GM12878 (cell line): Measurements from ENCODE around the gene PRR16. TPM values are rescaled to one million over a fixed set of nuclear protein-coding genes. Genes with fewer than 3 reads are reported as not detected.

Experiments used
- ATAC-seq: fragments of 200-7000 bp; cut with Tn5 transposase; 3 replicates; pipeline ENCODE4 v1.9.1; 2020; ENCODE audit warnings: mild to moderate bottlenecking, moderate library complexity
- BruUV-seq: library from RNA; stranded (reverse); fragments of 400-500 nt; replicated peaks from 2 replicates; lab custom pipeline; 2021; lab: Mats Ljungman, UMichigan
- CTCF ChIA-PET: fragments of 300-600 bp; sonication (Branson Sonifier 250); formaldehyde crosslinking; extraction: SDS; loops from one replicate; lab custom pipeline; 2021; ENCODE audit warnings: inconsistent platforms; lab: Yijun Ruan, JAX
- POLR2A ChIA-PET: fragments of 350-600 bp; formaldehyde crosslinking; extraction: SDS; loops from one replicate; lab custom pipeline; 2021; ENCODE audit warnings: inconsistent platforms; lab: Charles Lee
- RAD21 ChIA-PET: fragments of 300-600 bp; sonication (Branson Sonifier 250); formaldehyde crosslinking; loops from one replicate; lab custom pipeline; 2023; ENCODE audit warnings: antibody characterized with exemption; ENCODE audit not compliant: unreplicated experiment; lab: Charles Lee
- SMC1A ChIA-PET: fragments of 300-600 bp; sonication (Branson Sonifier 250); formaldehyde crosslinking; loops from one replicate; lab custom pipeline; 2023; ENCODE audit not compliant: unreplicated experiment, uncharacterized antibody; lab: Charles Lee
- DNase-seq: peaks from one replicate; pipeline ENCODE4 v3.0.0-alpha.2; 2011; ENCODE audit warnings: low read depth, low spot score
- FAIRE-seq: peaks from 3 replicates; lab custom pipeline; 2011; peaks lifted over from hg19 to GRCh38; lab: Jason Lieb, UNC
- H2AFZ ChIP-seq: 2 replicates; pipeline ENCODE4 v1.6.0; 2011; ENCODE audit warnings: low read depth, low read length, control low read depth; ENCODE audit not compliant: control insufficient read depth
- H3K27ac ChIP-seq: 2 replicates; pipeline ENCODE4 v1.5.1; 2011; ENCODE audit warnings: control low read depth; ENCODE audit not compliant: control insufficient read depth, insufficient read depth
- H3K27me3 ChIP-seq, 2 experiments: replicated peaks in 1 of 2; 2 replicates each; pipeline versions ENCODE4 v1.6.0 to v1.6.1; 2011; ENCODE audit warnings: low read length in 1 of 2; ENCODE audit not compliant: control insufficient read depth in 2 of 2, insufficient read depth in 2 of 2
- H3K36me3 ChIP-seq, 2 experiments: 2 replicates each; pipeline ENCODE4 v1.5.1; 2011; ENCODE audit warnings: low read length in 1 of 2; ENCODE audit not compliant: control insufficient read depth in 2 of 2, insufficient read depth in 2 of 2
- H3K4me1 ChIP-seq: 2 replicates; pipeline ENCODE4 v1.6.1; 2011; ENCODE audit warnings: mild to moderate bottlenecking, low read length, moderate library complexity, mixed read lengths; ENCODE audit not compliant: control insufficient read depth, insufficient read depth
- H3K4me2 ChIP-seq: 2 replicates; pipeline ENCODE4 v1.6.0; 2011; ENCODE audit warnings: control low read depth; ENCODE audit not compliant: control insufficient read depth, insufficient read depth
- H3K4me3 ChIP-seq: fragments of 200-600 bp; sonication (generic); 2 replicates; pipeline ENCODE4 v1.5.1; 2016
- H3K79me2 ChIP-seq: 2 replicates; pipeline ENCODE4 v1.6.0; 2011; ENCODE audit warnings: low read length; ENCODE audit not compliant: control insufficient read depth, insufficient read depth
- H3K9ac ChIP-seq: 2 replicates; pipeline ENCODE4 v1.8.0; 2011; ENCODE audit warnings: low read length, control low read depth, mixed read lengths; ENCODE audit not compliant: control insufficient read depth, insufficient read depth
- H3K9me3 ChIP-seq: replicated peaks from 3 replicates; pipeline ENCODE4 v1.5.1; 2011; ENCODE audit warnings: mild to moderate bottlenecking, low read length; ENCODE audit not compliant: control insufficient read depth, insufficient read depth
- H4K20me1 ChIP-seq: 2 replicates; pipeline ENCODE4 v1.6.0; 2011; ENCODE audit not compliant: control insufficient read depth, insufficient read depth
- BHLHE40 ChIP-seq, 2 experiments: fragments of 450-650 bp in 1 of 2; IDR thresholded peaks; 2 replicates each; pipeline ENCODE4 v1.6.1; 2011 to 2017; ENCODE audit warnings: low read depth in 2 of 2, borderline replicate concordance in 1 of 2, improper control_type of control experiment in 1 of 2, low read length in 1 of 2, mild to moderate bottlenecking in 1 of 2
- CEBPZ ChIP-seq: fragments of 150-350 bp; IDR thresholded peaks from 2 replicates; pipeline ENCODE4 v1.6.1; 2016; ENCODE audit warnings: low read depth, low read length
- CREB1 ChIP-seq: IDR thresholded peaks from 2 replicates; pipeline ENCODE4 v1.6.1; 2012; ENCODE audit warnings: low read depth, mild to moderate bottlenecking, inconsistent platforms
- FOS ChIP-seq: IDR thresholded peaks from 3 replicates; pipeline ENCODE4 v1.6.1; 2011; ENCODE audit warnings: borderline replicate concordance; ENCODE audit not compliant: insufficient read length; ENCODE audit errors: extremely low read depth
- GATAD2B ChIP-seq: fragments of 450-650 bp; conservative IDR thresholded peaks from 2 replicates; pipeline ENCODE4 v1.6.1; 2017; ENCODE audit warnings: low read depth, mild to moderate bottlenecking, moderate library complexity
- HDAC2 ChIP-seq: fragments of 200-600 bp; sonication (generic); IDR thresholded peaks from 2 replicates; pipeline ENCODE4 v1.6.1; 2017
- MTA3 ChIP-seq: IDR thresholded peaks from 2 replicates; pipeline ENCODE4 v1.6.1; 2012; ENCODE audit warnings: low read length, inconsistent platforms, borderline replicate concordance
- NFIC ChIP-seq: IDR thresholded peaks from 2 replicates; pipeline ENCODE4 v1.6.1; 2012; ENCODE audit warnings: low read depth, mild to moderate bottlenecking, inconsistent platforms, low read length, moderate library complexity
- POLR2AphosphoS2 ChIP-seq: IDR thresholded peaks from 2 replicates; pipeline ENCODE4 v1.6.1; 2011; ENCODE audit warnings: low read depth, mild to moderate bottlenecking, low read length, improper control_type of control experiment, moderate library complexity
- SMARCA5 ChIP-seq: fragments of 450-650 bp; IDR thresholded peaks from 2 replicates; pipeline ENCODE4 v1.6.1; 2017; ENCODE audit warnings: mild to moderate bottlenecking
- SRF ChIP-seq, 2 experiments: IDR thresholded peaks; 2 replicates each; pipeline ENCODE4 v1.6.1; 2011; ENCODE audit warnings: low read depth in 2 of 2, low read length in 2 of 2, mild to moderate bottlenecking in 1 of 2, moderate library complexity in 1 of 2
- STAT3 ChIP-seq: IDR thresholded peaks from 2 replicates; pipeline ENCODE4 v1.6.1; 2011; ENCODE audit warnings: low read depth, low read length, improper control_type of control experiment
- WGBS: methylation state at CpG from one replicate; pipeline ENCODE4 v1.1.6; 2016; ENCODE audit warnings: low lambda C conversion rate; ENCODE audit not compliant: insufficient replicate concordance, insufficient coverage; ENCODE audit errors: missing lambda C conversion rate; 5-methylcytosine and 5-hydroxymethylcytosine counted together
- in situ Hi-C: fragments of 300-500 bp; cut with MboI; formaldehyde crosslinking; loops from 9 replicates; pipeline ENCODE4 v1.14.3; 2018; ENCODE audit warnings: mixed read lengths
- intact Hi-C: fragments of 100-400 bp; cut with micrococcal nuclease; formaldehyde crosslinking; loops from one replicate; pipeline ENCODE4 v1.14.2; 2022; ENCODE audit not compliant: unreplicated experiment
- polyA plus RNA-seq, 11 experiments: library from polyadenylated mRNA; depleted of rRNA in 4 of 11; unstranded in 6 of 11; stranded (reverse) in 5 of 11; fragments of >200 nt; fragmentation: Nextera tagmentation in 4 of 11; fragmentation: Illumina TruSeq in 1 of 11; extraction: Ambion mirVana in 4 of 11; extraction: Trizol in 1 of 11; gene quantifications; 1 replicate in 1 of 11; 2 replicates in 10 of 11; pipeline versions ENCODE4 v1.2.1 to v1.2.3, GENCODE V29; 2011 to 2016; ENCODE audit warnings: inconsistent platforms in 2 of 11, missing spikeins in 2 of 11, low read depth in 1 of 11
- total RNA-seq, 4 experiments: library from RNA; depleted of rRNA in 3 of 4; stranded (reverse); fragments of >200 nt in 3 of 4; fragmentation: Illumina TruSeq in 1 of 4; extraction: Trizol in 1 of 4; gene quantifications; 2 replicates each; pipeline versions ENCODE4 v1.2.1 to v1.2.3, GENCODE V29; 2013 to 2021
- TF ChIP-seq, protein P1 (sequence below): IDR thresholded peaks from 2 replicates; pipeline ENCODE4 v1.6.1; 2012; ENCODE audit warnings: low read depth, low read length, improper control_type of control experiment

PRR16 gene
- total and polyA plus RNA-seq, 10 of the 15 experiments (the other 5 are each of a cell fraction or from before 2014, with no cell fraction given), result not detected

DNA sequence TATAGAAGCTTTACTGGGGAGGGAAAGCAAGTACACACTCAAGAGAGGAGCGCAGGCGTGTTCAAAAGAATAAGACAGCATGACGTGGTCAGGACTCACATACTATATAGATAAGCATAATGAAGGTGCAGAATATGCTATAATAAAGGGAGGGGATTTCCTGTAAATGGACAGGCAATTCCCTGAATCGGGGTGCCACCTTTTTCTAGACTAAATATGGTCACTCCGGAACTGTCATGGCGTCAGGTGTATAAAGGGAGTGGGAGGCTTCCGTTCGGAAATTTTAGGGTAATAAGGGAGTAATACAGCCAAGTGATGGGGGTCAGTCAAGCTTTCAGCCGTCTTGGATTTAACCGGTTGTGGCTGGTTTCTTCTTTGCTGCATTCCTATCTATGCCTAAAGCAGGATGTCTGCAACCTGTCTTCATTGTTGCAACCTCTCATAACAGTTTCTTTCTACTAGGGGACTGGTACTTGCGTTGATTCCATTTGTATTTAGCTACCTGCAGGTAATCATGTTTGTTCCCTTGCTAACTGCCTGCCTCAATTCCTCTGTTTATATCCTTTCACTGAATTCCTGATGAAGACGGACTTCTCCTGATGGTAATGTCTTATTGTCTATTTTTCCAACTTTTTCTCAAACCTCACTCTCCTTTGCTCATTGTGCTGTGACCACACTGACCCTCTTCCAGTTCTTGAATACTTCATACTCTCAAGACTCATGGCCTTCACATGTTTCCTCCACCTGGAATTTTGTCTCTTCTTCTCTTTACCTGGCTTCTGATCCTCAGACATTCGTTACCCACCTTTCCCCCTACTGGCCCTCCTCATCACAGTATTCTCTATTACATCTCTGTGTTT is 48.9 kb downstream of the PRR16 start:
- CTCF ChIA-PET, result no interaction called here
- Histone ChIP-seq H3K9me3 (no peaks in the 10 kb centered on the region), H4K20me1 (no peaks in the 10 kb centered on the region), H3K4me3 (no peak overlapping the region), H2AFZ (no peak overlapping the region), H3K9ac (no peak overlapping the region), H3K79me2 (no peaks in the 10 kb centered on the region), H3K27me3 (no peaks in the 10 kb centered on the region), H3K4me1 (no peaks in the 10 kb centered on the region), H3K27ac (no peak overlapping the region), H3K4me2 (no peak overlapping the region), H3K36me3 (no peaks in the 10 kb centered on the region)
- POLR2A ChIA-PET, result no interaction called here
- RAD21 ChIA-PET, result no interaction called here
- in situ Hi-C loops (no loop called here), intact Hi-C loops (no loop called here)
- no TSS peak for BruUV-seq
- FAIRE-seq (no peak), DNase-seq (no peak), ATAC-seq (no peak)
- SMC1A ChIA-PET, result no interaction called here
- WGBS, result 33% methylated on average over 13 of the region's 13 CpGs
- TF ChIP-seq, protein P1, sequence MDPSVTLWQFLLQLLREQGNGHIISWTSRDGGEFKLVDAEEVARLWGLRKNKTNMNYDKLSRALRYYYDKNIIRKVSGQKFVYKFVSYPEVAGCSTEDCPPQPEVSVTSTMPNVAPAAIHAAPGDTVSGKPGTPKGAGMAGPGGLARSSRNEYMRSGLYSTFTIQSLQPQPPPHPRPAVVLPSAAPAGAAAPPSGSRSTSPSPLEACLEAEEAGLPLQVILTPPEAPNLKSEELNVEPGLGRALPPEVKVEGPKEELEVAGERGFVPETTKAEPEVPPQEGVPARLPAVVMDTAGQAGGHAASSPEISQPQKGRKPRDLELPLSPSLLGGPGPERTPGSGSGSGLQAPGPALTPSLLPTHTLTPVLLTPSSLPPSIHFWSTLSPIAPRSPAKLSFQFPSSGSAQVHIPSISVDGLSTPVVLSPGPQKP, result 0 out of 2 replicates have a peak, but pooled peaks have one; percentile 24
- no peak for TF ChIP-seq SMARCA5
- peak in 1 of 2 experiments; percentile 54; a peak in 1 of 4 replicates for TF ChIP-seq SRF (IDR thresholded peaks at IDR 0.05; ENCODE audit: low read depth in 2 of 2, low read length in 2 of 2)

- ATAC-seq, result no peak
- H3K4me3 ChIP-seq, result no peak overlapping the region
- no peak for TF ChIP-seq CREB1
- TF ChIP-seq GATAD2B, result no peak
- no peak for TF ChIP-seq POLR2AphosphoS2
- TF ChIP-seq CEBPZ, result no peak
- TF ChIP-seq HDAC2, result no peak
- TF ChIP-seq MTA3, result no peak
- TF ChIP-seq NFIC, result no peak
- no peak for TF ChIP-seq STAT3
- TF ChIP-seq BHLHE40 (IDR thresholded peaks at IDR 0.05; ENCODE audit: borderline replicate concordance in 1 of 2, low read depth in 2 of 2, low read length in 1 of 2), result no peak
- TF ChIP-seq FOS, result no peak
Measured at GRCh38 chr5:120516805-120517204, 52.7 kb downstream of the PRR16 start.

More at GRCh38 chr5:120516805-120517204, 52.7 kb downstream of the PRR16 start:
- H3K79me2 ChIP-seq, result no peaks in the 10 kb centered on the region
- WGBS, result 2% methylated on average over 2 of the region's 2 CpGs
- in situ Hi-C loops (no loop called here), intact Hi-C loops (no loop called here)
- ChIA-PET CTCF (no interaction called here), SMC1A (no interaction called here), POLR2A (no interaction called here), RAD21 (no interaction called here)
- no peaks in the 10 kb centered on the region for H3K27me3 ChIP-seq
- H3K36me3 ChIP-seq, result no peaks in the 10 kb centered on the region
- H3K4me2 ChIP-seq, result no peak overlapping the region
- no peak overlapping the region for H3K27ac ChIP-seq
- no TSS peak for BruUV-seq
- FAIRE-seq (no peak), DNase-seq (no peak)
- no peak overlapping the region for H2AFZ ChIP-seq
- no peaks in the 10 kb centered on the region for H4K20me1 ChIP-seq
- H3K4me1 ChIP-seq, result no peaks in the 10 kb centered on the region
- no peaks in the 10 kb centered on the region for H3K9me3 ChIP-seq
- no peak overlapping the region for H3K9ac ChIP-seq
